Femur (tissue), 1 donor: ENCODE measurements around the gene SEPTIN5.

Experiments used
- DNase-seq: peaks from one replicate; pipeline ENCODE4 v3.0.0-alpha.2; 2017

SEPTIN5 gene

DNA sequence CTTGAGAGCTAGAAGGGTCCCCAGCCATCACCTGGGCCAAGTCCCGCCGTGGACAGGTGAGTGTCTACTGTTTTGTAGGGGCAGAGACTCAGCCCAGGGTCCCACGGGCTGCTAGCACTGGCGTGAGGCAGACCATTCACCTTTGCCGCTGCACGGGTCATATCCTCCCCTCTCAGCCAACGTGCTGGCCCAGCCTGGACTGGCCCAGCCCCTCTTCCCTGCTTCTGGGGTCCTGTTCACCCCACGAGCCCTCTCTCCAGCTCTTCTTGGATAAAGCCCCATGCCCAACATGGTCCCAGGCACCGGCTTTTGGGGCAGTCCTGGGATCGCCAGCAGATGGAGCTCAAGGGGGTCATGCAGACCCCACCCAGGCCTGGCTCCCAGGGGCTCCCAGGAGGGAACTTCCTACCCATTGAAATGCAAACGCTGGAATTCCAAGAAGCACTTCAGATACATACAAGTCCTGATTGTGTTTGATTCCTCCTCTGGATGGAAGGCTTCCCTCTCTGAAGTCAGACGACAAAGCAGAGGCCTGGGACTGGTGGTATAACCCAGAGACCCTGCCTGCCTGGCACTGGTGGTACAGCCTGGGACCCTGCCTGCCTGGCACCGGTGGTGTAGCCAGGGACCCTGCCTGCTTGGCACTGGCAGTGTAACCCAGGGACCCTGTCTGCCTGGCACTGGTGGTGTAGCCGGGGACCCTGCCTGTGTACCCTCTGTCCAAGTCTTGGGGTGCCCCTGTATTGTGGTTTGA is 8.9 kb upstream of the SEPTIN5 start:
- DNase-seq, result no peak

DNA sequence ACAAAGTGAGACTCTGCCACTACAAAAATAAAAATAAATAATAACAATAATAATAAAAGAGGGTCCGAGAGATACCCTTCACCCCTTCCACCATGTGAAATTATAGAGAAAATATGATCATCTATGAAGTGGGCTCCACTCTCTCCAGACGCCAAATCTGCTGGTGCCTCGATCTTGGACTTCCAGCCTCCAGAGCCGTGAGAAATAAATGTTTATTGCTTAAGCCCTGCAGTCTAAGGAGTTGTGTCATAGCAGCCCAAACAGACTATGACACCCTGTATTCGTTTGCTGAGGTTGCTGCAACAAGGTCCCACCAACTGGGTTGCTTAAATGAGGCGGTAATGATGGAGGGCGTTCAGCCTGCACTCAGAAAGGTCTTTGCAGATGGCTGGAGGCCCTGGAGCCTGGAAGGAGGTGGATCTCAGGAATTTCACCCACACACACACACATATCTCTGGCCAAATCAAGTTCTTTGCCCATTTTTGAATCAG is 7.6 kb upstream of the SEPTIN5 start:
- DNase-seq, result no peak

DNA sequence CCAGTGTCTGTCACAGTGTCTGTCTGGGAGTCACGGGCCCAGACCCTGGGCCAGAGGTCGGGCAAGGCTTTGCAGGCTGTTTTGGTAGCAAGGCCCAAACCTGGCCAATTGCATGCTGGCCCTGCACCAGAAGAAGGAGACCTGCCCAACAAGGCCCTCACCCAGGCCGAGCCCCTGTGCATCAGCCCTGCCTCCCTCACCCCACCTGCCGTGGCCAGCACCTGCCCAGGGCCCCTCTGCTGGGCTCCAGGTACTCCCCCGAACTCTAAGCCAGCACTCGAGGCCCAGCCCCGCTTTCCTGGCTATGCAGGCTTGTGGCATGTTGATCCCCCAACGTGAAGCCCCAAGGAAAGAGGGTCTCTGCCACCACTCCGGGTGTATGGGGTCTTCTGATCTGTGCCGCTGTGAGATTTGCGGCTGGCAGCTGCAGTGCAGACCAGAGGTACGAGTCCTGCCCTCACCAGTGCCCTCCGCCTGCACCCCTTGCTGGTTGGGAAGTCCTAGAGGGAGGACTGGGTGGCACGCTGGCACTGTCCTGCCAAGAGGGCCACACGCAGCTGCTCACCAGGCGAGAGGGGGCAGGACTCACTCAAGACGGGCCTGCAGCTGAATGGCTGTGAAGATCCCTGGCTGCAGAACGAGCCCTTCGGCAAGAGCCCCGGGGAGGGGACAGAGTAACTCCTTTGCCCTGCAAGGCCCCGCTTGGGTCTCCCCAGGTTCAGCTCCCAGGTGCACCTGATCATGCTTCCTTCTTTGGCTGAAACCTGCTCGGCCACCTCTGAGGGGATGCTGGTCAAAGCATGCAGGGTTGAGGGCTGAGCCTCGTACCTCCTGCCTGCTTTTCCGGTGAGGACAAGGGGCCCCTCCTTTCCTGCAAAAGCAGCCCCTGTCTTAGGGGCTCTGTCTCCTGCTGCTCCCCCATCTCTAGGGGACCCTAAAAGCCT is 6.7 kb upstream of the SEPTIN5 start:
- peak; percentile 2 for DNase-seq

DNA sequence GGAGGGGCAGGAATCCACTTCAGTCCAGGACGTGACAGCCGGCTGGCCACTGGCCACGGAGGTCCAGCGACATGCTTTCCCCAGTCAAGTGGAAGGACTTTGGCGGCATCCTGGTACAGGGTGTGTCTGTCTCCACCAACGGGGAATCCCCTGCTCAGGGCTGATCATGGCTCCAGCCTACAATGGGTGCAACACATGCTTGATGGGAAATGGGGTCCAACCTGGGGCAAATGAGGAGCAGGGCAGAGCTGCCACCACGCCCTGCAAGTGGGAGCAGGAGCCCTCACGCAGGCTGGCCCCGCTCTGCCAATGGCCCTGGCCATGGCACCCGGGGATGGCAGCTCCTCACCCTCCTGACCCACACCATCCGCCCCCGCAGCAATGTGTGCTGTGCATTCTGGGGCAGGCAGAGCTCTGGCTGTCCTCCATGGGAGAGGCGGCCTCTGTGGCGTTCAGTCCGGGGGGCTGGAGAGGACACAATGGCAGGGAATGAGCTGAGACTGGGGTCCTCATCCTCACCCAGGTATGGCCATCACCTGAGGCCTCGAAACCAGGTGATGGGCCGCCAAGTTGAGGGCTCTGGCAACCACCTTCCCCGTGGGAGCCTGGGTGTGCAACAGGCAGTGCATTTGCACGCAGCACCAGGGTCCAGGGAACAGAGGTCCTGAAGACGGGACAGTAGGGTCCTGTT is 5.8 kb upstream of the SEPTIN5 start:
- peak; percentile 17 for DNase-seq

DNA sequence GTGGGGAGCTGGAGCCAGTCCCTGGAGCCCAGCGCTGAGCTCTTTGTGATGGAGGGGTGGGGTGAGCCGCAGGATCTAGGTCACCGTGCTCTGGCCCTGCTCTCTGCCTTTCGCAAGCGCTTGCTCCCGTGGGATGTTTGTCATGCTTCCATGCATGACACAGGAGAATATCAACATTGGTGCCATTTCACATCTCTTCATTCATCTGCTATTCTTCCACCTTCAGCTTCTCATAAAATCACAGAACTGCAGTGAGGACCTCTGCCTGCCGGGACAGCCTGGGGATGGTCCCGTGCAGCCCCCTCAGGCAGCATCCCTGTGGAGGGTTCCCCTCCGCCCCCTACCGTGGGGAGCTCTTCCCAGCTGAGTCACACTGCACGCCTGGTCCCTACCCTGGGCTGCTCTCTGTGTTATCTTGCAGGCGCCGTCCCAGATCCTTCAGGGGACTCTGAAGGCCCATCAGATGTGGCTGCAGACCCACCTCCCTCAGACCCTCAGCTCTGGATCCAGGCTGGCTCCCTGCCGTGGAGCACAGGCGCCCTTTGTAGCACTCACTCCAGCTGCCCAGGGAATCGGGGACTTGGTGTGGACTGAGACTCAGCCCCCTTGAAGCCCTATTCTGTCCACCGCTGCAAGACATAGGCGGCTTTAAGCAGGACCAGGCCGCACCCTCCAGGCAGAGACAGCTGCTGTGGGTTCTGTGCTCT is 5.1 kb upstream of the SEPTIN5 start:
- peak; percentile 10 for DNase-seq

DNA sequence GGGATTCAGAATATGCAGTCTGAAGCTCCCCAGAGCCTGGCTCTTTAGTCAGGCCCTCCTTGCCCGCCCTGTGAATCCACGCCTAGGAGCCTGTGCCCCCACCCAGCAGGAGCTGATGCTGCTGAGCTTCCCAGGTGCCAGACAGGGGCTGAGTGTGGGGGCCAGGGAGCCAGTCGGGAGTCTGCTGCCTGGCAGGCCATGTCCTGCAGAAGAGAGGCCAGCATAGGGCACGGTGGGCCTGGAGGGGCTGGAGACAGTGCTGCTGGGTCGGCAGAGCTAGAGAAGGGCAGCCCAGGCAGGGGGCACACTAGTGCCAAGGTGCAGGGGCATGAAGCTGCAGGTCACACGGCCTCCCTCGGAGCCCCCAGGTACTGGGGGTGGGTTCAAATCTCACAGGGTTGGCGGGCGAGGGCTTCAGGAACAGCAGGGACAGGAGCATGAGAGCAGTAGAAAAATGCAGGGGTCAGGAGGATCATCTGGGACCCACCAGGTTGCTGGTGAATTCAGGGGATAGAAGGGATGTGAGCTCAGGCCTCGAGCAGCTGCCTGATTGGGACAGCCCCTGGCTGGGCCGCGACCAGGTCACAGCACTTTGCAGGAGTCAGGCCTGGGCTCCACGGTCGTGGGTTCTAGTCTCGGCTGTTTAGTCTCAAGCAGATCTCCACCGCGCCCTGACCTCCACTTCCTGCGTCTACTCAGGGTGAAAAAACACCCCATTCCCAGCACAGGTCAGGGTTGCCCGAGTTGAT is 4.1 kb upstream of the SEPTIN5 start:
- DNase-seq, result no peak

DNA sequence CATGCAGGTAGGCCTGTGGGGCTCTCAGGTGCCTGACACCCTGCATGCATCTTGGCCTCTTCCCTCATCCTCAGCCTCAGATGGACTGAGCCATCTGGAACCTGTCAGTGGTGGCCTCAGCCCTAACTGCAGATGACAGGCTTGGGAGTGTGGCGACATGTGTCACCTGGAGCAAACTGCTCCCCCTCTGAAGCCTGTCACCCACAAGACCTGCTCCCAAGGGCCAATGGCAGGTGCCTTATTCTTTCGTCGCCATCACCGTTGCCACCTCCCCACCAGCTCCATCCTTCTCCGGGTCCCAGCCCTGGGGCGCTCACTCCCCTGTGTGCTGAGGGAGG is 3.6 kb upstream of the SEPTIN5 start:
- peak; percentile 4 for DNase-seq

DNA sequence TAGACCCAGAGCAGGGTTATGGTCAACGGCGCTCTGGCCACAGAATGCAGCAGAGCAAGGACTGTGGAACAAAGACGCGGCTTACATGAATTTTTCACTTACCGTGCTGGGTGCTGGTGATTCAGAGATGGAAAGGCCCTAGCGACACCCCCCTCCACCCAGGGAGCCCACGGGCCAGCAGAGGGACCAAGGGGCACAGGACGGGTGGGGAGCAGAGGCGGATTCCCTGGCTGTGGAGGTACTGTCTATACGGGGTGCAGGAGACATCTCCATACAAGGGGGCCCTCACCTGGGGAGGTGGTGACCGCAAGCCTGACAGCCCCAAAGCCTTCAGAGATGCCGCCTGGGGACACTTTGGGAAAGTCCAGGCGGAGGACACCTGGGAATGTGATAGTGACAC is 1.1 kb upstream of the SEPTIN5 start:
- DNase-seq, result no peak

DNA sequence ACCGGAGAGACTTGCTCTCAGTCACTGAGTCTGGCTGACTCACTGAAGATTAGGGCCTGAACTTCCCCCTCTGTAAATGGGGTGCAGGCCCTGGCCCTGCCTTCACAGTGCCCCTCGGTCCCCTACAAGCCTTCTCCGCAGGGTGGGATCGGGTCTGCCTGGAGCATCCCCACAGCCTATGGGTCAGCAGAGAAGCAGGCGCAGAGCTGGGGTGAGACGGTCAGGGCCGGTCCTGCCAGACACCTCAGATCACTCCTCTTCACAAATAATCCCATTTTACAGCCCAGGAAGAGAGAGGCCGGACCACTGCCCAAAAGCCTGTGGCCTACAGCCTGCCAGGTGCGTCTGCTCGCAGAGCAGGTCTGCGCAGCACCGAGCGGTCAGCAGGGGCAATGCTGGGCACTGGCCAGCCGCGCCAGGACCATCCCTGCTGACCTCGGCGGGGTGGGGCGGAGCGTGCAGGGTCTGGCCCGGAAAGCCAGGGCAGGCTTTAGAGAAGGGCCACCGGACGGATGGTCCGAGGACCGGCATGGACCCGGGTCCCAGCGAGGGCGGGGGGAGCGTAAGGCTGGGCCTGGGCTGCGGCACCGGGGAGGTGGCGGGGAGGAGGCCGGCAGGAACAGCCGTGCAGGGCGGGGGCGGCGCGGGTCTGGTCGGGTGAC is 522 bp upstream of the SEPTIN5 start:
- peak; percentile 55 for DNase-seq

DNA sequence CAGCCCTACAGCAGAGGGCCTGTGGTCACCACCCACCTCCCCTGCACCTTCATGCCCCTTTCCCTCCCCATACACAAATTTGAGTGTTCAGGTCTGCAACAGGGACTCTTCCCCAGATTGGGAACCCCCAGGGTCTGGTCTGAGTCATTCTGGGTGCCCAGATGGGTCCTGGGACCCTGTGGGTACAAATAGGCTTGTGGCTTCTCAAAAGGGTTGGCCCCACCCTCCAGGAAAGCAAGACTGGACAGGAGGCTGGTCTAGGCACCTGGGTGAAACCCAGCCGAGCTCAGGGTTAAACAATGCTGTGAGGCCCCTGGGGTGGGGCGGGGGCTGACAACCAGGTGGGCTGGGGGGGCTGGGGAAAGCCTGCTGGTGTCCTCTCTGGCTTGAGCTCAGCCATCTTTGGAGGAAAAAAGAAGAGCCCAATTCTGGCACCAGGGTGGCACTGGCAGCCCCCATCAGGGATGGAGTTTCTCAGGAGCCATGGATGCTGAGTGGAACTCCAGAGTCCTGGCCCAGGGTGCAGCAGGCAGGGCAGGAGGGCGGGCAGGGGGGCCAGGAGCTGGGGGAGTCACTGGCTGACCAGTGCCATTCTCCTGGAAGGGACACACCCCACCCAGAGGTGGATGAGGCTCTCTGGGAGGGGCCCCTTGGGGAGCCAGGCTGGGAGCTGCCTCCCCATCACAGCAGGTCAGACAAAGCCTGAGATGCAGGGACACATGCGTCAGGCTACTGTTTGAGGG is 1.1 kb downstream of the SEPTIN5 start:
- DNase-seq, result no peak

DNA sequence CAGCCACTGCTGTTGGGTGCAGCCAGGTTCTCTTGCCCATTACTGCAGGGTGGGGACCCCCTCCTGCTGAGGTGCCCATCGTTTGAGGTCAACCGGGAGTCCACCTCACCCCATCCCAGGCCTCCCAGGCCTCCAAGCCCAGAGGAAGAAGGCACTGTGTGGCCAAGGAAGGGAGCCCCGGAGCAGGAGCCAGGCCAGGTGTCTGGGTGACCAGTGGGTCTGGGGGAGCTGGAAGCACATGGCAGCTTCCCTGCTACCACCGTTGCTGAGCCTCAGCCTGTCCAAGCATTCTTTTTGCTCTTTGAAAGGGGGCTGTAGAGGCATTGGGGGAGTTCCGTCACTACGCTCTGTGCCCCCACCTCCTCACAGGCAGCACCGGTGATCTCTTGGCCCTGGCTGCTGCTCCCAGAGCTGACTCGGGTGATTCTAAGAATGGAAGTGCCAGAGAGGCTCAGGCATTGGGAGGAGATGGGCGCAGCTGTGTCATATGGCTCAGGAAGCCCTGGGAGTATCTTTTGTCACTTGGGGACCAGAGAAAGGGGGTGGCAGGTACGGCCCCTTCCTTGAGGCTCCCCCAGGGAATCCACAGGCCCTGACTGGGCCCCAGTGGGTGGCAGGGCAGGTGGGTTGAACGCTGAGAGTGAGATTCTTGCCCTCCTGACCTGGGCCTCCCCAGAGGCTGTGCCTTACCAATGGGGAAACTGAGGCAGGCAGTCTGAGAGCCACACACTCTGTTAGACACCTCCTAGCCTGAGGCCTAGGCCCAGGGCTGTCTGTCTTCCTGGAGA is 1.9 kb downstream of the SEPTIN5 start:
- no peak for DNase-seq

DNA sequence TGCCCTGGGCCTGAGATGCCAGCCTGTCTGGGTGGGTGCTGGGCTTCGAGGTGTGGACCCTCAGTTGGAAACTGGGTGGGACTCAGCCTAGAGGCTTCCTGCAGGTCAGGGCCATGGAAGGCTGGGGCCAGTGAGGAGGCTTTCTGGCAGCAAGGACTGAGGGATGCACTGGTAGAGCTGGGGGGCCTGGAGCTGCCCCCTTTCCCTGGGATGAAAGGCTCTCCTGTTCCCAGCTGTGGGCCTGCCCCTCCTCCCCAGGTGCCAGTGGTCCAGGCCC is 2.5 kb downstream of the SEPTIN5 start:
- DNase-seq, result no peak

DNA sequence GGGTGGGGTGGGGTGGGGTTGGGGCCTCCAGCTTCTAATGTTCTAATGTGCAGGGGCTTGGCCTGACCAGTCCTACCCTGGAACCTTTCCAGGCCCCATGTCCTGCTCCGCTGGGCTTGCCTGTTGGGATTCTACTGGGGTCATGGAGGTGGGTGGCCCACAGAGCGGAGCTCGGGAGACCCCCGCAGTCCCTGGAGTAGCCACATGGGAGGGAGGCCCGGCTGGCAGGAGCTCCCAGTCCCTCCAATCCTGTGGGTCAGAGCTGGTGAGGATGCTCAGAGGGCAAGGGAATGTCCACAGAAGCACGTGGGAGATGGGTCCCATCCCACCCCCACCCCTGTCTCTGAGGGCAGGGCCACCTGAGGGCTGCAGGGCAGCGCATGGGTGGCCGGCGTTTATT is 2.9 kb downstream of the SEPTIN5 start:
- no peak for DNase-seq

DNA sequence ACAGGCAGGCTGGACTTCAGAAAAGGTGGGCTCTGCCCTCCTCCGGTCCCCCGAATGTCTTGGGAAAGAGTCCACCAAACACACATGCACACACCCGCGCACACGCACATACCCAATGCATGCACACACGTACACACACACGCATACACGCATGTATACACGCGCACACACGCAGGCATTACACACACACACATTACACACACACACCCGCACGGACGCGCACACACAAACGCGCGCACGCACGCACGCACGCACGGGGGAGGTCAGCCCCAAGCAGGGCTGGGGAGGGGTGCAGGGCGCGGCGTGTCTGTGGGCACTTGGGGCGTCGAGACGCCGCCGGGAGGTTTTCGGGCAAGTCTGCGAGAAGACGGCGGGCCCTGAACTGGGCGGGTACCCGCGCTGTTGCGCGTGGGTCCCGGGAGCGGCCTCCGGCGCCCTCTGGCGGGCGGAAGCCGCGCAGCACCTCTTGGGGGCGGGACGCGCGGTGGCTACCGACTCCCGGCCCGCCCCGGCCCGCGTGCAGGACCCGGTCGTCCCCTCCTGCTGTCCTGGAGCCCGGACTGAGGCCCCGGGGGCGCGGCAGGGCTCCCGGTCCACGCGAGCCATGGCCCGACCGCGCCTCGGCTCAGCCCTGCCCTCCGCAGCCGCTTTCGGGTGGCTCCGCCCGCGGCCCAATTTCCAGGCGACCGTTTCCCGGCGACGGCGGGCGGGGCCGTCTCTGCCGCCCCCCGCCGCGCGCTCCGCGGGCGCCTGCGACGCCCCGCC is 3.6 kb downstream of the SEPTIN5 start:
- DNase-seq, result peak; percentile 90

DNA sequence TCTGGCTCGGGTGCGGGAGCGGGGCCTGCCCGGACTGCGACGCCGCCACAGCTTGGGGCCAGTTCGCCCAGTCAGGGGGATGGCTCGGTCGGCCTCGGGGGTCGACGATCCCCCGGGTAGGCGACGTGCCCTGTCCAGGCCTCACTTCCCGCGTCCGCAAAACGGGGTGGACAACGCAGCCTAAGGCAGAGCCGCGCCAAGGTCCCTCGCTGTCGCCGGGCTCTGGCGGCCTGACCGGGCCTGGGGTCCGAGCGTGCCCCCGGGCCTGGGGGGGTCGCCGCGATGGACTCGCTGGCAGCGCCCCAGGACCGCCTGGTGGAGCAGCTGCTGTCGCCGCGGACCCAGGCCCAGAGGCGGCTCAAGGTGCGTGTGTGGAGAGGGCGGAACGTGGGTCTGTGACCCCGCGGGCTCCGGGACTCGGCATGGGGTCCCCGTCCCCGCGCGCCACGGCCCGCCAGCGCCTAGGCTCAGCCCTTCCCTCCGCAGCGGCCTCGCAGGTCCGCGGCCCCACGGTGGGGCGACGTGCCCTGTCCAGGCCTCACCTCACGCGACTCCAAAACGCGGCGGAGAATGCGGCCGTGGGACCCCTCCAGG is 4.2 kb downstream of the SEPTIN5 start:
- DNase-seq, result no peak

DNA sequence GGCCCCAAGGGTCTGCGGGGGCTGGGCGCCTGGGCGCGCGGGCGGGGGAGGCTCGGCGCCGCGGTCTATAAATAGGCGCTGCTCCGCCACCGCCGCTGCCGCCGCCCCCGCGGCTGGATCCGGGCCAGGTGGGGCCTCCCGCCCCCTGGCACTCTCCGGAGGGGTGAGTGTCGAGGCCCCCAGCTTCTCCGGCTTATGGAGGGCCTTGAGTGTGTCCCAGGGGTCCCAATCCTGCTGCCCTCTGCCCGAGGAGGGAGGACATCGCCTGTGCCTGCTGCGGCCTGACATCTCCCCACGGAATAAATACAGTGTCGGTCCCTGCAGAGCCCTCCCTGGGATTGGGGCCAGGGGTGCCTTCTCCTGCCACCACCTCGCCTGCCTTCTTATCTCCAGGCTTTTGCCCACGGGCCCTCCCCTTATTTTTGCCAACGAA is 4.8 kb downstream of the SEPTIN5 start:
- DNase-seq, result no peak

DNA sequence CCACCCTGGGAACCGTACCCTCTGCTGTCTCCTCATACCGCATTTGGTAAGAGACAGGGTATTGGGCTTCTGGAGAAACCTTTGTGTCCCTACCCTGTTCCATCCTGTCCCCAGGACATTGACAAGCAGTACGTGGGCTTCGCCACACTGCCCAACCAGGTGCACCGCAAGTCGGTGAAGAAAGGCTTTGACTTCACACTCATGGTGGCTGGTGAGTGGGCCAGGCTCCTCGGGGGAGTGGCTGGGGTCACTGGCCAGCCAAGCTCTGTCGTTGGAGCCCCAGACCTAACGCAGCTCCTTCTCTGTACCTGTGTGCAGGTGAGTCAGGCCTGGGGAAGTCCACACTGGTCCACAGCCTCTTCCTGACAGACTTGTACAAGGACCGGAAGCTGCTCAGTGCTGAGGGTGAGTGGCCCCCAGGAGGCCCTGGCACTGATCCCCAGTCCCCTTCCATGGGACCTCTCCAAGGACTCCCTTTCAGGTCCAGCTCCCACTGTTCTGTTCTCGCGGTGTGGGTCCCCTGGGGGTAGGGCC is 5.3 kb downstream of the SEPTIN5 start:
- DNase-seq, result no peak

DNA sequence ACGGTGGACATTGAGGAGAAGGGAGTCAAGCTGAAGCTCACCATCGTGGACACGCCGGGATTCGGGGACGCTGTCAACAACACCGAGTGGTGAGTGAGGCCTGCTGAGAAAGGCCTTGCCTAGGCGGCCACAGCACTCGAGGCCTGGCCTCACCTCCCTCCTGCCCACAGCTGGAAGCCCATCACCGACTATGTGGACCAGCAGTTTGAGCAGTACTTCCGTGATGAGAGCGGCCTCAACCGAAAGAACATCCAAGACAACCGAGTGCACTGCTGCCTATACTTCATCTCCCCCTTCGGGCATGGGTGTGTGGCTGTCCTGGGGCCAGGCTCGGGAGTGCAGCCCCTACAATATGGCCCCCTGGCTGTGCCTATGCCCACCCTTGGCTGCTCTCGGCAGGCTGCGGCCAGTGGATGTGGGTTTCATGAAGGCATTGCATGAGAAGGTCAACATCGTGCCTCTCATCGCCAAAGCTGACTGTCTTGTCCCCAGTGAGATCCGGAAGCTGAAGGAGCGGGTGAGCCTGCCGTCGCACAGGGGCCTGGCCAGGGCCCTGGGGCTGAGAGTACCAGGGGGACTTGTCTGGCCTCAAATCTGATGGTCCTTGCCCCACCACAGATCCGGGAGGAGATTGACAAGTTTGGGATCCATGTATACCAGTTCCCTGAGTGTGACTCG is 6.0 kb downstream of the SEPTIN5 start:
- DNase-seq, result no peak
